Measurements from ENCODE around the gene RHOA. TPM values are rescaled to one million over a fixed set of nuclear protein-coding genes. Genes with fewer than 3 reads are reported as not detected.

The RHOA gene
- total RNA-seq, 1 experiment from 2014 or later, result 348 TPM

DNA sequence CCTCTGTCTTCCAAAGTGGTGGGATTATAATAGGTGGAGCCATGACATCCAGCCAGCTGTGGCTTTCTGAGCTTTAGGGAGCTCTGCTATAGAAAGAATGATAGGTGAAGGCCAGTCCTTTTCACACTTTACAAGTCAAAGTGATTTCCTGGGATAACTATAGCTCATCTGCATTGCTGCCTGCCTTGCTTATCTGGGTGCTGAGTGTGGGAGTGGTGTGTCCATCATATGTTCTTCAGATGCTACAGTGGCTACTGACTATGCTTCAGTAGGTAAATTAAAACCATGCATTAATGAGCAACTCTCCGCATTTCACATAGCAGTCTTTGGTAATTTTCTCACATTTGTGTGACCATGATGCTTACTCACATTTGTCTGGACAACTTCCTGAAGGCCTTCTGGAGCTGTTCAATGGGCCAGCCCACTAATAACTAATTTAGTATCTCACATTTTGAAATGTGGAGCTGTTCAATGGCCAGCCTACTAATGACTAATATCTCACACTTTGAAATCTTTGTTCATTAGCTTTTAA lies 23.4 kb downstream of the RHOA start:
- Mint-ChIP-seq H3K4me1 (ENCODE audit: low read depth, unreplicated experiment) (no peaks in the 10 kb centered on the region), H3K36me3 (ENCODE audit: insufficient read depth, unreplicated experiment) (peaks cover 29% of the 10 kb centered on the region), H3K4me3 (ENCODE audit: unreplicated experiment) (no peak overlapping the region), H3K9me3 (ENCODE audit: unreplicated experiment) (no peaks in the 10 kb centered on the region), H3K27me3 (ENCODE audit: insufficient read depth, unreplicated experiment) (no peaks in the 10 kb centered on the region), H3K27ac (ENCODE audit: unreplicated experiment) (peak overlapping the region; percentile 25)
- intact Hi-C loops (cut with micrococcal nuclease; ENCODE audit: unreplicated experiment), result no loop called here
- CTCF ChIA-PET, result no interaction called here
- TF ChIP-seq, protein P1, sequence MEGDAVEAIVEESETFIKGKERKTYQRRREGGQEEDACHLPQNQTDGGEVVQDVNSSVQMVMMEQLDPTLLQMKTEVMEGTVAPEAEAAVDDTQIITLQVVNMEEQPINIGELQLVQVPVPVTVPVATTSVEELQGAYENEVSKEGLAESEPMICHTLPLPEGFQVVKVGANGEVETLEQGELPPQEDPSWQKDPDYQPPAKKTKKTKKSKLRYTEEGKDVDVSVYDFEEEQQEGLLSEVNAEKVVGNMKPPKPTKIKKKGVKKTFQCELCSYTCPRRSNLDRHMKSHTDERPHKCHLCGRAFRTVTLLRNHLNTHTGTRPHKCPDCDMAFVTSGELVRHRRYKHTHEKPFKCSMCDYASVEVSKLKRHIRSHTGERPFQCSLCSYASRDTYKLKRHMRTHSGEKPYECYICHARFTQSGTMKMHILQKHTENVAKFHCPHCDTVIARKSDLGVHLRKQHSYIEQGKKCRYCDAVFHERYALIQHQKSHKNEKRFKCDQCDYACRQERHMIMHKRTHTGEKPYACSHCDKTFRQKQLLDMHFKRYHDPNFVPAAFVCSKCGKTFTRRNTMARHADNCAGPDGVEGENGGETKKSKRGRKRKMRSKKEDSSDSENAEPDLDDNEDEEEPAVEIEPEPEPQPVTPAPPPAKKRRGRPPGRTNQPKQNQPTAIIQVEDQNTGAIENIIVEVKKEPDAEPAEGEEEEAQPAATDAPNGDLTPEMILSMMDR (IDR thresholded peaks at IDR 0.05; ENCODE audit: insufficient read depth in 1 of 2, low read depth in 1 of 2, low read length in 1 of 2, severe bottlenecking in 1 of 2, unreplicated experiment in 1 of 2), result no peak
- H3K9me3 ChIP-seq, result no peaks in the 10 kb centered on the region
- H3K4me3 ChIP-seq (ENCODE audit: low read depth, low read length), result no peak overlapping the region
- H3K27me3 ChIP-seq (replicated peaks; ENCODE audit: control insufficient read depth, insufficient read depth, low read length), result no peaks in the 10 kb centered on the region
- no TSS peak for BruUV-seq (replicated peaks)
- no peaks in the 10 kb centered on the region for H3K36me3 ChIP-seq (ENCODE audit: control insufficient read depth, insufficient read depth, low read length)
- no peaks in the 10 kb centered on the region for H3K4me1 ChIP-seq
- DNase-seq, result no peak
- POLR2A ChIA-PET, result no interaction called here

DNA sequence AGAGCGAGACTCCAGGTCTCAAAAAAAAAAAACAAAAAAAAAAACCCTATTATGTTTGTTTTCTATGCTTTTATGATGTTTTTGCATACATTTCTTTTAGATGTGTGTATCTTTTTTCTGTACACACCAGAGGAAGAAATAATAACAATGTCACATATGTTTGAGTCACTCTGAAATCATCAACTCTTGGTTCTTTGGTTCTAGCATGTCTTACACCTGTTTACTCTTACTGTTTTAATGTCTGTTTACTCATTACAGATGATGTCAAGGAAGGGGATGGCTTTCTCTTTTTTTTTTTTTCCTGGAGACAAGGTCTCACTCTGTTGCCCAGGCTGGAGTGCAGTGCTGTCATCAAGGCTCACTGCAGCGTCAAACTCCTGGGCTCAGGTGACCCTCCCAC lies 24.1 kb downstream of the RHOA start:
- no peak for DNase-seq
- Mint-ChIP-seq H3K9me3 (ENCODE audit: unreplicated experiment) (no peaks in the 10 kb centered on the region), H3K4me3 (ENCODE audit: unreplicated experiment) (no peak overlapping the region), H3K27ac (ENCODE audit: unreplicated experiment) (peak overlapping the region; percentile 25), H3K27me3 (ENCODE audit: insufficient read depth, unreplicated experiment) (no peaks in the 10 kb centered on the region), H3K4me1 (ENCODE audit: low read depth, unreplicated experiment) (no peaks in the 10 kb centered on the region), H3K36me3 (ENCODE audit: insufficient read depth, unreplicated experiment) (peaks cover 22% of the 10 kb centered on the region)
- ChIA-PET POLR2A (no interaction called here), CTCF (no interaction called here)
- no peaks in the 10 kb centered on the region for H3K4me1 ChIP-seq
- no peak overlapping the region for H3K4me3 ChIP-seq (ENCODE audit: low read depth, low read length)
- no TSS peak for BruUV-seq (replicated peaks)
- intact Hi-C loops (cut with micrococcal nuclease; ENCODE audit: unreplicated experiment), result no loop called here
- no peaks in the 10 kb centered on the region for H3K27me3 ChIP-seq (replicated peaks; ENCODE audit: control insufficient read depth, insufficient read depth, low read length)
- TF ChIP-seq, protein P1 (IDR thresholded peaks at IDR 0.05; ENCODE audit: insufficient read depth in 1 of 2, low read depth in 1 of 2, low read length in 1 of 2, severe bottlenecking in 1 of 2, unreplicated experiment in 1 of 2), result no peak
- H3K9me3 ChIP-seq, result no peaks in the 10 kb centered on the region
- H3K36me3 ChIP-seq (ENCODE audit: control insufficient read depth, insufficient read depth, low read length), result no peaks in the 10 kb centered on the region

DNA sequence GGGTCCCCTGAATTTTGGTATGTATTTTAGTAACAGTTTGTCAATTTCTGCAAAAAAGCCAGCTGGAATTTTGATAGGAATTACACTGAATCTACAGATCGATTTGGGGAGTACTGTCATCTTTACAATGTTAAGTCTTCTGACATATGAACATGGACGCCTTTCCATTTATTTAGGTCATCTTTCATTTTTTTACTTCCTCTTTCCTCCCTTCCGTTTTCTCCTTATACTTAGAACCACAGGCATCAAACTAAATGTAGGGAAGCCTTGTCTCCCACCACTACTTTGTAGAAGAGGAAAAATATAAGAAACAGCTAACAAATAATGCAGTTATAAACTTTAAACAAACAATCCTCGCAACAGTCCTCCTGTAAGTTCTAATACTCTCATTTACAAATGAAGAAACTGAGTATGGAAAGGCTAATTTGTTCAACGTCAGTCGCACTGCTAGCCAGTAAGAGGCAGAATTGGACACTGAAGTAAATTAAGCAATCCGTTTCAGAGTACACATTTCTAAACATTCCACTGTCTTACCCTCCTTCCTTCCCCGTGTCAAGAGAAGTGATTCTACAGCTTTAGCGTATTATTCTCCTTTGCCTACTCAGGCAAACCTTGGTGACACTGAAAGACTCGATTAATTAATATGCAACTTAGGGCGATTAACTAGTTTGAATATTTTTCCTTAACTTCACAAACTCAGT lies 25.6 kb downstream of the RHOA start:
- no peak for DNase-seq
- H3K9me3 ChIP-seq, result no peaks in the 10 kb centered on the region
- no peaks in the 10 kb centered on the region for H3K27me3 ChIP-seq (replicated peaks; ENCODE audit: control insufficient read depth, insufficient read depth, low read length)
- Mint-ChIP-seq H3K4me1 (ENCODE audit: low read depth, unreplicated experiment) (no peaks in the 10 kb centered on the region), H3K27me3 (ENCODE audit: insufficient read depth, unreplicated experiment) (no peaks in the 10 kb centered on the region), H3K9me3 (ENCODE audit: unreplicated experiment) (no peaks in the 10 kb centered on the region), H3K4me3 (ENCODE audit: unreplicated experiment) (no peak overlapping the region), H3K27ac (ENCODE audit: unreplicated experiment) (no peak overlapping the region), H3K36me3 (ENCODE audit: insufficient read depth, unreplicated experiment) (peaks cover 27% of the 10 kb centered on the region)
- TF ChIP-seq, protein P1 (IDR thresholded peaks at IDR 0.05; ENCODE audit: insufficient read depth in 1 of 2, low read depth in 1 of 2, low read length in 1 of 2, severe bottlenecking in 1 of 2, unreplicated experiment in 1 of 2), result no peak
- no peaks in the 10 kb centered on the region for H3K36me3 ChIP-seq (ENCODE audit: control insufficient read depth, insufficient read depth, low read length)
- intact Hi-C loops (cut with micrococcal nuclease; ENCODE audit: unreplicated experiment), result no loop called here
- ChIA-PET CTCF (no interaction called here), POLR2A (no interaction called here)
- H3K4me3 ChIP-seq (ENCODE audit: low read depth, low read length), result no peak overlapping the region
- no TSS peak for BruUV-seq (replicated peaks)
- no peaks in the 10 kb centered on the region for H3K4me1 ChIP-seq
